OCI-LY3 (cell line): ENCODE results near the gene TRDN.

Source experiments
- EZH2phosphoT487 ChIP-seq: fragments of 200-600 bp; shearing (Covaris generic); IDR thresholded peaks from 2 replicates; pipeline ENCODE4 v1.6.1; 2018; ENCODE audit warnings: antibody characterized with exemption, mixed run types, low read depth
- TF ChIP-seq, protein P1 (sequence below): fragments of 200-600, 300-600 bp; sonication (generic); IDR thresholded peaks from 2 replicates; pipeline ENCODE4 v1.5.1; 2014; ENCODE audit warnings: antibody characterized with exemption, low read length, low read depth

DNA sequence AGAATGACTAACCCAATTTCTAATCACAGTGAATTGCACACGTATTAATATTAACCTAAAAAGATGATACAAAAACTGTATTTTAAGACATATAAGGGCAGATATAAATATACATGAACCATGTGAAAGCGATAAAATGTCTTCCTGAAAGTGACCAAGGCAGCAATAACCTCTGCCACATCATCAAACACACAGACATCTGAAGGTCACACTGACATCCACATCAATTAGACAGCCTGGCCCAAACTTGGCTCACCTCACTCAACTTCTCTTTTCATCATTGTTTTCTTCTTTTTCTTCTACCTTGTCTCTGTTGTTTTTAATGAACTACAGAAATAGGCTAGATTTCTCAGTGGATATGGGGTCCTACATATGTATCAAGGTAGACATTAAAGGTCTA, 128.5 kb downstream of the TRDN start:
- TF ChIP-seq, protein P1, sequence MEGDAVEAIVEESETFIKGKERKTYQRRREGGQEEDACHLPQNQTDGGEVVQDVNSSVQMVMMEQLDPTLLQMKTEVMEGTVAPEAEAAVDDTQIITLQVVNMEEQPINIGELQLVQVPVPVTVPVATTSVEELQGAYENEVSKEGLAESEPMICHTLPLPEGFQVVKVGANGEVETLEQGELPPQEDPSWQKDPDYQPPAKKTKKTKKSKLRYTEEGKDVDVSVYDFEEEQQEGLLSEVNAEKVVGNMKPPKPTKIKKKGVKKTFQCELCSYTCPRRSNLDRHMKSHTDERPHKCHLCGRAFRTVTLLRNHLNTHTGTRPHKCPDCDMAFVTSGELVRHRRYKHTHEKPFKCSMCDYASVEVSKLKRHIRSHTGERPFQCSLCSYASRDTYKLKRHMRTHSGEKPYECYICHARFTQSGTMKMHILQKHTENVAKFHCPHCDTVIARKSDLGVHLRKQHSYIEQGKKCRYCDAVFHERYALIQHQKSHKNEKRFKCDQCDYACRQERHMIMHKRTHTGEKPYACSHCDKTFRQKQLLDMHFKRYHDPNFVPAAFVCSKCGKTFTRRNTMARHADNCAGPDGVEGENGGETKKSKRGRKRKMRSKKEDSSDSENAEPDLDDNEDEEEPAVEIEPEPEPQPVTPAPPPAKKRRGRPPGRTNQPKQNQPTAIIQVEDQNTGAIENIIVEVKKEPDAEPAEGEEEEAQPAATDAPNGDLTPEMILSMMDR = no peak
- no peak for TF ChIP-seq EZH2phosphoT487
